Suppressor macrophage treated with lipopolysaccharide for 1 hour (primary cell): ENCODE data around the gene PLXDC1.

ENCODE experiments used
- DNase-seq, 3 donors: peaks; one replicate each; pipeline ENCODE4 v3.0.0-alpha.2; 2020 to 2022

PLXDC1 gene

GRCh38 chr17:39151150-39151942 lies at the start of gene PLXDC1:
PLXDC1 (minus strand) TSS chr17:39151637; CDS start chr17:39151437, 200 bp downstream.
- DNase-seq: peak in 1 of 3 donors; percentile 54

DNA sequence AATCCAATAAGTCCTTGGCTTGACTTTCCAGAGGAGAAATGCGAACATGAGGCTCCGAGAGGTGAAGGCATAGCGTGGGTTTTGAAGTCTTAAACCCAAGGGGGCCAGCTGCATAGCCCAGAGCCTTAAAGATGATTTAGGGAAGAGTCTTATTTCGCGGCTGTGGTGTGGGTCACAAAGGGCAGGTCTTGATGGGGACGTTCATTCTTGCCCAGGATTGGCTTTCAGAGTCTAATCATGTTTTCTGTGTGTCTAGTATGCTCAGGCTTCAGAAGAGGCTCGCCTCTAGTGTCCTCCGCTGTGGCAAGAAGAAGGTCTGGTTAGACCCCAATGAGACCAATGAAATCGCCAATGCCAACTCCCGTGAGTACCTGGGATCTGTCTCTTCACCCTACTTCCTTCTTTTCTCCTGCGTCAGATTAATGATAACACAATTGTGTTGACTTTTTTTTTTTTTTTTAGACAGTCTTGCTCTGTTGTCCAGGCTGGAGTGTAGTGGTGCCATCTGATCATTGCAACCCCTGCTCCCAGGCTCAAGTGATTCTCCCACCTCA lies 49.6 kb upstream of the PLXDC1 start:
- DNase-seq: peak in 1 of 3 donors; percentile 25

DNA sequence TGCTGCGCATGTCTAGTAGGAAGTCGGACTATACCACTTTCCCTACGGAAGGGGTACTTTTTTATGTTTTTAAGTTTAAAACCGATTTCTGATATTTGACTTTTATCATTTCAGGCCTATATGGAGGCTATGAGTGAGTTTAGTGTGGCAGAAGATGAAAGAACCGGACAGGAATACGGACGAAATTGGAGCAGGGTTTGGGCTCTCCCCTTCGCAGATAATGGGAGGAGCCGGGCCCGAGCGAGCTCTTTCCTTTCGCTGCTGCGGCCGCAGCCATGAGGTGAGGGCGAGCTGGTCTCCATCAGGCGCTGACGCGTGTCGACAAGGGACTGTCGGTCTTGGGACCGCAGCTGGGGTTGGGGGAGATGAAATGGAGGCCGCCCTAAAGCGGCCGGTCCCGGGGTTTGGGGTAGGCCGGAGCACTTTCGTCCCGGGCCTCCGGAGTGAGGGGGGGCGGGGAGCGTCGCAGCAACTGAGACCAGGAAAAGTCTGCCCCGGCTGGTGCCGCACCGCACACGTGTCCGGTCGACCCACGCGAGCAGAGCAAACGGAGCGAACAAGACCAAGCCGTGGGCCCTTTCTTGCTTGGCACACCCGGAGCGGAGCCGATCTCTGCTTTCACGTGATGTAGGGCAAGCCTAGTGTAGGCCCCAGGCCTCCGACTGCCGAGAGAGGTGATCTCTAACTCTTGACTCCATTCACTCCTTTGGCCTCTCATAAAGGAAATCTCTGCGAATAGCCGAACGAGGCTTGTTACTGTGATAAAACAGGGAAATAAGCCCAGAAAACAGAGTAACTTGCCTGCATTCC lies 48.8 kb upstream of the PLXDC1 start, which contains the start of gene RPL19:
TSS of gene RPL19 (plus strand) at position 214 of the 810 bp plus-strand sequence. CDS start at position 276, 62 bp downstream.
- DNase-seq: peak in 2 of 3 donors; percentile 84 to 91

DNA sequence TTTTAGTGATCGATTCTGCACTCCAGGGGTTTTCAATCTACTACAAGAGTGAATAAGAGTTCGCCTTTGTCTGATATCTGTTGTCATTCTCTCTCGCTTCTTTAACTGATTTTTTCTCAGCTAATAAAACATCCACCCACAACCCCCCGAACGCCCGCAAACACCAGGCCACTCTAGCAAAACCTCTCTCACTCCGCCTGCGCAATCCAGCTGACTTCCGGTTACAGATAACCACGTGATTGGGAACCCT lies 48.3 kb upstream of the PLXDC1 start:
- DNase-seq: peak; percentile 94 to 97 (median 97)

- peak; percentile 46 to 51 (median 48) for DNase-seq
Measured at GRCh38 chr17:39198186-39198566, 46.7 kb upstream of the PLXDC1 start.

DNA sequence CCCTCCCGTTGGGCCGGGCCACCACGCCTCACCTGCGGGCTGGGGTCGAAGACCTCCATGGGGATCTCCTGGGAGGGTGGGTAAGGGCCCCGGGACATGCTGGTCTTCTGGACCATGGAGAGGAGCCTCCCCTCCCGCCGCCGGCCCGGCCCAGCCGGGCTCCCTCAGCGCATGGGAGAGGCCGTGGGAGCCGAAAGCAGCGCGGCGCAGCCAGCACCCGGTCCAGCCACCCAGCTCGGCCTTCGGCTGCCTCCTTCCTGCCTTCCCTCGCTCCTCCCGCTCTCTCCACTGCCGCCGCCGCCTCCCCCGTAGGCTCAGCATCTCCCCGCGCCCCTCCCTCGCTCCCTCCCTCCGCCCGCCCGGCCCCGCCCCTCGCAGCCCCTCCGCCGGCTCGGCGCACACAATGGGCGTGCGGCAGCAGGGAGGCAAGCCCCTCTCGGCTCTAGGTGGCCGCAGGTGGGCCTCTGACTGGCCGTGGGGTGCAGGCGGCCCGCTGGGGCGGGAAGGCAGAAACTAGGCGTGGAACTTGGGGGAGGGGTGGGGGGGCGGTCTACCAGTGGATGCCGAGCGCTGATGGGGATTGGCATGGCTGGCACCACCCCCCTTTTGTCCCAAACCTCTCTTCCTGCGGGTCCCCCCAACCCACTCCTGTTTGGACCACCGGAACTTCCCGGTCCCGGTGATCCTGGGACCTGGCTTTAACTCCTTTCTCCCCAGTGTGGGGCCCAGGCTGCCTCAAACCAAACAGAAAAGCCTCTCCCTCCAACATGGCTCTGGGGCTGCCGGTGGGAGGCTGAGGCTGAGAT lies 46.1 kb upstream of the PLXDC1 start, which contains the start of gene CACNB1:
TSS of gene CACNB1 (minus strand) at position 290 of the 806 bp plus-strand sequence. CDS start at position 116, 174 bp downstream.
- peak; percentile 29 to 64 (median 32) for DNase-seq

GRCh38 chr17:39196808-39197291 lies 45.4 kb upstream of the PLXDC1 start:
- peak in 1 of 3 donors; percentile 15 for DNase-seq

DNA sequence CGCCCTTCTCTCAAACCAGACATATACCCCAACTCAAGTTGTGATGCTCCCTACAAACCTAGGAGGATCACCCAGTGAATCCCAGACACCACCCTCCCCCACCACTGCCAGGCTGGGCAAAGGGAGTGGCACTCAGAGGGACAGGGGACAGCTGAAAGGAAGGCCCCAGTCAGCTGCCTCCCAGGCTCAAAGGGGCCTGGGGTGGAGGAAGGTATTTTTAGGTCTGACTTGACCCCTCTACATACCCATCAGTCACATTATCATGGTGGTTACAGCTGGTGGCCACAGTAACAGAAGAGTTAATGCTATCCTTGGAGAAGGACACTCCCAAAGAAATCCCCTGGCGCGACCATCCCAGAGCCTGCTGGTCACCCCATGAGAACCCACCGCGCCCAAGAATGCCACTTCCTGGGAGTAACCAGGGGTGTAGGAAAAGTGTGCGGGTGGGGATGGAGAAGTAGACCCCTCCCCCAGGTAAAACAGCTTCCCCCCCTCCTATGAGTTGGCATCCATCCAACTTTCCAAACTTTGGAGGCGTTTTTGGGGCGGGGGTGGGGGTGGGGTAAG lies 44.9 kb upstream of the PLXDC1 start:
- DNase-seq: no peak

DNA sequence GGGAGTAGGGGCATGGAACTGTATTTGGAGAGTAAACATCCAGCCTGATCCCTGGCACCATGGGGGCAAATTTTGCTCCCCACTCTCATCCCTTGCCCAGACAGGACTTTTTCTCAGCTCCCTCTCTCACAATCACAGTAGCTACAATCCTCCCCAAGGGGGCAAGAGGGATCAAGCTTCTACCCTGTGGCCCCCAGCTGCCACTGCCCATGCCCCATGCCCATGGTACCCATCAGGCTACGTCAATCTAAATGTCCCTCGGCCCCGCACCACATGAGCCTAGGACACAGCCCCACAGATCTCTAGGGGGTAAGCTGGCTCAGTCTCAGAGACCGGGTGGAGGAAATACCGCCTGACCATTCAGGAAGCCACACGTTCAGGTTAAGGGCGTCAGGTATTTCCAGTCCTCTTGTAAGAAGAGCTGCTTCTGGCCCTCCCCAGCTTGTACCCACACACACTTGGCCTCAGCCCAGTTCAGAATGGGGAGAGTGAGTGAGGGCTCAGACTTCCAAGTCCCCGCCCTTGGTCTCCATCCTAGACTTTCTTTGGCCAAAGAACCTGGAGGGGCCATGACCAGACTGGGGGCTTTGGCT lies 44.2 kb upstream of the PLXDC1 start:
- DNase-seq: no peak

- DNase-seq: no peak
Measured at GRCh38 chr17:39194985-39195524, 43.6 kb upstream of the PLXDC1 start.

GRCh38 chr17:39194089-39194984 lies 42.9 kb upstream of the PLXDC1 start:
- DNase-seq: peak in 1 of 3 donors; percentile 14

DNA sequence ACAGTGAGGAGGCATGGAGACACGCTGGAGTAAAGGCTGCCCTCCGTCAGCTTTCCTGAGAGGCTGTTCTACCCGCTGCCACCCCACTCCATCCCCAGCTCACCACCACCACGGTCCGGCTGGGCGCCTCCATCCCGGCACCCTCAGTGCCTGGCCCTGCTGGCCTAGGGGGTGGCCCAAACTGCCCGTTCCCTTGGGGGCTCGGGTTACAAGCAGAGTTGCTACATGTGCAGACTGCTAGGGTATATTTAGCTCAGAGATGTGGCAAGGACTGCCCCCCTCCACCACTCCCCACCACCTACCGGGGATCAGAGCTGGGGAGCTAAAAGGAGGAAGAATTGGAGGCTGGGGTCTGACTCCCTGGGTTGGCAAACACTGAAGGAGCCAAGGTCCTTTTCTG lies 41.9 kb upstream of the PLXDC1 start:
- DNase-seq: no peak

- DNase-seq: no peak
Measured at GRCh38 chr17:39192901-39193300, 41.5 kb upstream of the PLXDC1 start.

GRCh38 chr17:39191750-39192510 lies 40.5 kb upstream of the PLXDC1 start:
- DNase-seq: no peak

- no peak for DNase-seq
Measured at GRCh38 chr17:39187152-39187830, 35.9 kb upstream of the PLXDC1 start.

DNA sequence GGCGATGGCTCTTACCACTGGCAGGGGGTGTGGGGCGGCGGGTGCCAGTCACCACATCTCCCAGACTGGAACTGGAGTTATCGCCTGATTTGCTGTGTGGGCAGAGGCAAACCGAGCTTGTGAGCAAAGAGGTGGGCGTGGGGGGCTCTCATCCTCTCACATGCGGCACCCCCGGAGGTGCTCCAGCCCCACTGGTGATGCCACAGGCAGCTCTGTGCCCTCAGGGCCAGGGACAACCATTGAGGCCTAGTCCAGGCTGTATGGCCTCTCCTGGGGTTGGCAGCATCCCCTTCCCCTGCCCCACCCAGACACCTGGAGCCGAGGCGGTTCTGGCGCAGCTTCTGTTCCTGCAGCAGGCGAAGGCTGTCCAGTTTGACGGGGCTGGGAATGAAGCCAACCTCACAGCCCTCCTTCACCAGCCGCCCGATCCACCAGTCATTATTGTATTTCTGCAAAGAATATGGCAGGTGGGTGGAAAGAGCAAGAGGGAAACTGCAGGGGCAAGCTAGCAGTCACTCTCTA lies 35.1 kb upstream of the PLXDC1 start:
- DNase-seq: no peak

- DNase-seq: no peak
Measured at GRCh38 chr17:39183720-39184119, 32.3 kb upstream of the PLXDC1 start.

DNA sequence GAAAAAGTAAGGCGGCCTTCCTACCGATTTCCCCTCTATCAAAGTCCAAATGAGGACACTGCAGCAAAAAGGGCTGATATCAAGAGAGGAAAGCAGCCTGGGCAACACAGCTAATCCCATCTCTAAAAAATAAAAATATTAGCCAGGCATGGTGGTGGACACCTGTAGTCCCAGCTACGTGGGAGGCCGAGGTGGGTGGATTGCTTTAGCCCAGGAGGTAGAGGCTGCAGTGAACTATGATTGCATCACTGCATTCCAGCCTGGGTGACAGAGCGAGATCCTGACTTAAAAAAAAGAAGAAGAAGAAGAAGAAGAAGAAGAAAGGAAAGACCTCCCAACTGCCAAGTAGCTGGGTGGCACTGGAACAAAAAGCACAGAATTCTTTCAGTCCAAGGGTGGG lies 31.6 kb upstream of the PLXDC1 start:
- DNase-seq: no peak

DNA sequence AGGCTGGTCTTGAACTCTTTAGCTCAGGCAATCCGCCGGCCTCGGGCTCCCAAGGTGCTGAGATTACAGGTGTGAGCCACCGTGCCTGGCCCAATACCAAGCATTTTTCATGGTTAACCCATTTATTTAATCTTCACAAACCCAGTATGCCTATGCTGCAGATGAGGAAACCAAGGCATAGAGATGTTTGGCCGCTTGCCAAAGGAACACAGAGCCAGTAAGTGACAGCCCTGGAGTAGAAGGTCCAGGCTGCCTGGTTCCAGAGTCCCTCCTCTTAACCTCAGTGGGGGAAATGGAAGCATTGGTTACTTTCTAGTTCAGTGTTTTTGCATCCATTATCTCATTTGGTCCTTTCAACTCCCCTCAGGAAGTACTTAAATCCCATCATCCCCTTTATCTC lies 29.9 kb upstream of the PLXDC1 start:
- no peak for DNase-seq
